Activated CD4-positive, alpha-beta memory T cell treated with anti-CD3 and anti-CD28 coated beads, Interleukin-2, amount 10 ng/mL, durations not matched to agents 7 days and 5 days (primary cell): ENCODE results near the gene CYB5B. TPM values are rescaled to one million over a fixed set of nuclear protein-coding genes. Genes with fewer than 3 reads are reported as not detected.

Experiments
- CTCF ChIA-PET: fragments of 350-600 bp; sonication (Branson Sonifier 250); formaldehyde crosslinking; loops from one replicate; lab custom pipeline; 2021; ENCODE audit warnings: antibody characterized with exemption, inconsistent platforms; lab: Charles Lee
- POLR2A ChIA-PET: fragments of 350-600 bp; sonication (Branson Sonifier 250); formaldehyde crosslinking; loops from one replicate; lab custom pipeline; 2021; ENCODE audit warnings: antibody characterized with exemption; lab: Charles Lee
- DNase-seq: peaks from one replicate; pipeline ENCODE4 v3.0.0-alpha.2; 2020
- H3K27ac Mint-ChIP-seq: one replicate; pipeline ENCODE4 v1.8.0; 2021; ENCODE audit warnings: mild to moderate bottlenecking, mixed read lengths
- H3K27me3 Mint-ChIP-seq: one replicate; pipeline ENCODE4 v1.8.0; 2021; ENCODE audit warnings: mixed read lengths
- H3K36me3 Mint-ChIP-seq: one replicate; pipeline ENCODE4 v1.8.0; 2021; ENCODE audit warnings: low read depth, mixed read lengths
- H3K4me1 Mint-ChIP-seq: one replicate; pipeline ENCODE4 v1.8.0; 2021; ENCODE audit warnings: mixed read lengths
- H3K4me3 Mint-ChIP-seq: one replicate; pipeline ENCODE4 v1.8.0; 2021; ENCODE audit warnings: mild to moderate bottlenecking, mixed read lengths
- H3K9me3 Mint-ChIP-seq: one replicate; pipeline ENCODE4 v1.8.0; 2021; ENCODE audit warnings: mixed read lengths
- total RNA-seq, 2 experiments: library from RNA; stranded (reverse); gene quantifications; one replicate each; pipeline ENCODE4 v1.2.3, GENCODE V29; 2021

The CYB5B gene
- total RNA-seq, 2 experiments from 2014 or later: 149 to 152 TPM

- H3K27ac Mint-ChIP-seq: no peak overlapping the region
- no peak overlapping the region for H3K4me3 Mint-ChIP-seq
- H3K27me3 Mint-ChIP-seq: peaks cover 3% of the 10 kb centered on the region
- H3K4me1 Mint-ChIP-seq: no peaks in the 10 kb centered on the region
- DNase-seq: no peak
- POLR2A ChIA-PET: no interaction called here
- CTCF ChIA-PET: no interaction called here
- no peaks in the 10 kb centered on the region for H3K36me3 Mint-ChIP-seq
- H3K9me3 Mint-ChIP-seq: no peaks in the 10 kb centered on the region
Measured at GRCh38 chr16:69481901-69482341, 57.5 kb downstream of the CYB5B start.

- H3K36me3 Mint-ChIP-seq: no peaks in the 10 kb centered on the region
- H3K27me3 Mint-ChIP-seq: peaks cover 3% of the 10 kb centered on the region
- no peaks in the 10 kb centered on the region for H3K9me3 Mint-ChIP-seq
- H3K27ac Mint-ChIP-seq: no peak overlapping the region
- ChIA-PET POLR2A (no interaction called here), CTCF (no interaction called here)
- H3K4me1 Mint-ChIP-seq: no peaks in the 10 kb centered on the region
- DNase-seq: no peak
- H3K4me3 Mint-ChIP-seq: no peak overlapping the region
Measured at GRCh38 chr16:69482410-69482991, 58.1 kb downstream of the CYB5B start.

- no peak overlapping the region for H3K4me3 Mint-ChIP-seq
- no peak for DNase-seq
- H3K4me1 Mint-ChIP-seq: no peaks in the 10 kb centered on the region
- no peaks in the 10 kb centered on the region for H3K9me3 Mint-ChIP-seq
- ChIA-PET POLR2A (no interaction called here), CTCF (no interaction called here)
- H3K27me3 Mint-ChIP-seq: peaks cover 3% of the 10 kb centered on the region
- no peaks in the 10 kb centered on the region for H3K36me3 Mint-ChIP-seq
- H3K27ac Mint-ChIP-seq: no peak overlapping the region
Measured at GRCh38 chr16:69483611-69484010, 59.2 kb downstream of the CYB5B start.

GRCh38 chr16:69485361-69485760 lies 60.9 kb downstream of the CYB5B start:
- H3K9me3 Mint-ChIP-seq: no peaks in the 10 kb centered on the region
- DNase-seq: no peak
- H3K36me3 Mint-ChIP-seq: no peaks in the 10 kb centered on the region
- H3K4me1 Mint-ChIP-seq: no peaks in the 10 kb centered on the region
- H3K27ac Mint-ChIP-seq: no peak overlapping the region
- peaks cover 3% of the 10 kb centered on the region for H3K27me3 Mint-ChIP-seq
- POLR2A ChIA-PET: no interaction called here
- CTCF ChIA-PET: interaction anchor here (0.6 kb wide), 1 partner anchor 10 kb away, joined by 4 read pairs; no protein-coding TSS in a partner anchor
- H3K4me3 Mint-ChIP-seq: no peak overlapping the region

- Mint-ChIP-seq H3K4me1 (no peaks in the 10 kb centered on the region), H3K4me3 (no peak overlapping the region), H3K27ac (no peak overlapping the region), H3K27me3 (peaks cover 3% of the 10 kb centered on the region), H3K9me3 (no peaks in the 10 kb centered on the region), H3K36me3 (no peaks in the 10 kb centered on the region)
- POLR2A ChIA-PET: no interaction called here
- no peak for DNase-seq
- CTCF ChIA-PET: interaction anchor here (0.6 kb wide), 1 partner anchor 9 kb away, joined by 4 read pairs; no protein-coding TSS in a partner anchor
Measured at GRCh38 chr16:69485816-69486215, 61.4 kb downstream of the CYB5B start.

- DNase-seq: no peak
- no peaks in the 10 kb centered on the region for H3K4me1 Mint-ChIP-seq
- no peaks in the 10 kb centered on the region for H3K9me3 Mint-ChIP-seq
- H3K4me3 Mint-ChIP-seq: no peak overlapping the region
- H3K27me3 Mint-ChIP-seq: peaks cover 3% of the 10 kb centered on the region
- POLR2A ChIA-PET: no interaction called here
- H3K36me3 Mint-ChIP-seq: no peaks in the 10 kb centered on the region
- no peak overlapping the region for H3K27ac Mint-ChIP-seq
- CTCF ChIA-PET: no interaction called here
Measured at GRCh38 chr16:69486272-69486671, 61.9 kb downstream of the CYB5B start.

- CTCF ChIA-PET: no interaction called here
- POLR2A ChIA-PET: no interaction called here
- Mint-ChIP-seq H3K4me1 (no peaks in the 10 kb centered on the region), H3K4me3 (no peak overlapping the region), H3K36me3 (no peaks in the 10 kb centered on the region), H3K27me3 (peaks cover 3% of the 10 kb centered on the region), H3K9me3 (no peaks in the 10 kb centered on the region), H3K27ac (no peak overlapping the region)
- DNase-seq: no peak
Measured at GRCh38 chr16:69486724-69487123, 62.3 kb downstream of the CYB5B start.

GRCh38 chr16:69490707-69491324 lies 66.4 kb downstream of the CYB5B start:
- POLR2A ChIA-PET: no interaction called here
- no peaks in the 10 kb centered on the region for H3K36me3 Mint-ChIP-seq
- H3K27ac Mint-ChIP-seq: no peak overlapping the region
- CTCF ChIA-PET: interaction anchor here (0.7 kb wide), 2 partner anchors 95 to 153 kb away, joined by 3 read pairs; no protein-coding TSS in a partner anchor
- H3K9me3 Mint-ChIP-seq: no peaks in the 10 kb centered on the region
- H3K4me3 Mint-ChIP-seq: no peak overlapping the region
- no peak for DNase-seq
- H3K4me1 Mint-ChIP-seq: no peaks in the 10 kb centered on the region
- H3K27me3 Mint-ChIP-seq: no peaks in the 10 kb centered on the region

GRCh38 chr16:69494991-69495392 lies 70.6 kb downstream of the CYB5B start:
- no peak overlapping the region for H3K4me3 Mint-ChIP-seq
- DNase-seq: peak; percentile 47
- H3K27me3 Mint-ChIP-seq: no peaks in the 10 kb centered on the region
- ChIA-PET POLR2A (no interaction called here), CTCF (interaction anchor here (0.6 to 1.5 kb wide), 3 partner anchors 10 to 104 kb away, joined by 3 to 4 read pairs (median 3); no protein-coding TSS in a partner anchor)
- no peak overlapping the region for H3K27ac Mint-ChIP-seq
- no peaks in the 10 kb centered on the region for H3K9me3 Mint-ChIP-seq
- no peaks in the 10 kb centered on the region for H3K4me1 Mint-ChIP-seq
- H3K36me3 Mint-ChIP-seq: no peaks in the 10 kb centered on the region

GRCh38 chr16:69495821-69496220 lies 71.4 kb downstream of the CYB5B start:
- CTCF ChIA-PET: interaction anchor here (0.9 to 1.5 kb wide), 2 partner anchors 11 to 75 kb away, joined by 3 to 4 read pairs; no protein-coding TSS in a partner anchor
- H3K36me3 Mint-ChIP-seq: no peaks in the 10 kb centered on the region
- no peak overlapping the region for H3K4me3 Mint-ChIP-seq

GRCh38 chr16:69496376-69496775 lies 72.0 kb downstream of the CYB5B start:
- no peaks in the 10 kb centered on the region for H3K9me3 Mint-ChIP-seq
- ChIA-PET POLR2A (no interaction called here), CTCF (no interaction called here)
- H3K36me3 Mint-ChIP-seq: no peaks in the 10 kb centered on the region
- H3K27ac Mint-ChIP-seq: no peak overlapping the region
- H3K27me3 Mint-ChIP-seq: no peaks in the 10 kb centered on the region
- DNase-seq: no peak
- H3K4me3 Mint-ChIP-seq: no peak overlapping the region
- H3K4me1 Mint-ChIP-seq: no peaks in the 10 kb centered on the region

More at GRCh38 chr16:69495821-69496220, 71.4 kb downstream of the CYB5B start:
- DNase-seq: no peak
- H3K27me3 Mint-ChIP-seq: no peaks in the 10 kb centered on the region
- POLR2A ChIA-PET: no interaction called here
- H3K4me1 Mint-ChIP-seq: no peaks in the 10 kb centered on the region
- H3K27ac Mint-ChIP-seq: no peak overlapping the region
- H3K9me3 Mint-ChIP-seq: no peaks in the 10 kb centered on the region

GRCh38 chr16:69496896-69497295 lies 72.5 kb downstream of the CYB5B start:
- no peak for DNase-seq
- Mint-ChIP-seq H3K27ac (no peak overlapping the region), H3K4me3 (no peak overlapping the region), H3K36me3 (no peaks in the 10 kb centered on the region), H3K9me3 (no peaks in the 10 kb centered on the region), H3K27me3 (no peaks in the 10 kb centered on the region), H3K4me1 (peaks cover 2% of the 10 kb centered on the region)
- POLR2A ChIA-PET: no interaction called here
- CTCF ChIA-PET: no interaction called here

GRCh38 chr16:69497876-69498596 lies 73.6 kb downstream of the CYB5B start:
- DNase-seq: no peak
- Mint-ChIP-seq H3K36me3 (no peaks in the 10 kb centered on the region), H3K27ac (no peak overlapping the region), H3K4me1 (peaks cover 6% of the 10 kb centered on the region), H3K4me3 (no peak overlapping the region), H3K27me3 (no peaks in the 10 kb centered on the region), H3K9me3 (no peaks in the 10 kb centered on the region)
- ChIA-PET CTCF (no interaction called here), POLR2A (no interaction called here)
